ENCODE results near the gene DGLUCY.
"Not testable (repeated sequence)": the region's sequence is repeated elsewhere in the genome, so short reads cannot be mapped to it uniquely, and the experiment has no call there.

DGLUCY gene

DNA sequence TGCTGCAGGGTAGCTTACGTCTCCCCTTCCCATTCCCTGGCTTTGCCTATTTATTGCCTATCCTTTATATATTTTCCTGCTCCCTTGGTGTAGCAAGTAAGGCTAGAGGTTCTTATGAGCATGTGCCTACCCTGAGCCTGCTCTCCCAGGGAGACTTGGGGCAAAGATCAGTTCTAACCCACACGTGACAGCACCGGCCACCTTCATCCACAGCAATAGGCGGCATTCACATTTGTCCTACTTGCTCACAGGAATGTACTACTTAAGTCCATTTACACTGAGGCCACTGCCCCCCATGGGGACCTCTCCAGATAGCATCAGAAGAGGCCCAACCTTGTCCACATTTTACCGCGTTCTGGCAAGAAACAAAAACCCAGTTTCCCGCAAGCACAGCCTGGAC lies 122.0 kb downstream of the DGLUCY start:
- no peak for DNase-seq (ENCODE audit: low read depth)

DNA sequence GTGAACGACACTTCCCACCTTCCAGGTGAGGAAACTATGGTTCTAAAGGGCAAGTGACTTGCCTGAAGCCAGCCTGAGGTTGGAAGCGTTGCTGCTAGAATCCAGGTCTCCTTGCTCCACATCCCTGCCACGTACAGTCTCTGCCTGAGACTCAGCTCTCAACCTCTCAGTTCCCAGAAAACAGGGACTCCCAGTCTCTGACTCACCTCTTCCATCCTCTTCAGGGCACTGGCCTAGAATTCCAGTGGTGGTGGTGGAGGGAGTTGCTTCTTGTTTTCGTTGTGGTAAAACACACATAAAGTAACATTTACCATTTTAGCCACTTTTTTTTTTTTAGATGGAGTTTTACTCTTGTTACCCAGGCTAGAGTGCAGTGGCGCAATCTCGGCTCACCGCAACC lies 123.3 kb downstream of the DGLUCY start:
- DNase-seq (ENCODE audit: low read depth), result no peak

DNA sequence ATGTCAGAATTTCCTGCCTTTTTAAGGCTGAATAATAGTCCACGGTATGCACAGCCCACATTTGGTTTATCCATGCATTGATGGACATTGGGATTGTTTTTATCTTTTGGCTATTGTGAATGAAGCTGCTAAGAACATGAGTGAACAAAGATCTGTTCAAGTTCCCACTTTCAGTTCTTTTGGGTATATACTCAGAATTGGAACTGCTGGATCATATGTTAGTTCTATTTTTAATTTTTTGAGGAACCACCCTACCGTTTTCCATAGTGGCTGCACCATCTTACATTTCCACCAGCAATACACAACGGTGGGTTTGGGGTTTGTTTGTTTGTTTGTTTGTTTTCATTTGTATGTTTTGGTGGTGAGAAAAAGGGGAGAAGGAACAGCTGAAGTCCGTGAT lies 124.2 kb downstream of the DGLUCY start:
- DNase-seq (ENCODE audit: low read depth), result no peak

DNA sequence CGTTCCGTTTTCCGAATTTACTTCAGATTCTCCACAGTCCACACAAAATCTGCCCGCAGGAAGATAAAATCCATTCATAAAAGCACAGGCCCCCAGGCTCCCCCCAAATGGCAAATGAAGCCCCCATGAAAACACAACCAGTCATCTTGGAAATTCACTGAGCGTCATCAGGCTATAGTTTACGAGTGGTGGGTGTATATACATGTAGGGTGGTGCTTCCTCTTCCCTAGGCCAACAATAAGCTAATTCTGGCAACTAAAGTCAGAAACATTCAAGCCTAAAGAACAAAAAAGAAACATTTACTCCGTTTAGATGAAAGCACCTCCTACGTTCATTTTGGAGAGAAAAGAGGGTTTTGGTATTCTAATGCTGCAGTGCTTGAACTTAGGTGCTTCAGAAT lies 124.8 kb downstream of the DGLUCY start:
- DNase-seq (ENCODE audit: low read depth), result no peak

DNA sequence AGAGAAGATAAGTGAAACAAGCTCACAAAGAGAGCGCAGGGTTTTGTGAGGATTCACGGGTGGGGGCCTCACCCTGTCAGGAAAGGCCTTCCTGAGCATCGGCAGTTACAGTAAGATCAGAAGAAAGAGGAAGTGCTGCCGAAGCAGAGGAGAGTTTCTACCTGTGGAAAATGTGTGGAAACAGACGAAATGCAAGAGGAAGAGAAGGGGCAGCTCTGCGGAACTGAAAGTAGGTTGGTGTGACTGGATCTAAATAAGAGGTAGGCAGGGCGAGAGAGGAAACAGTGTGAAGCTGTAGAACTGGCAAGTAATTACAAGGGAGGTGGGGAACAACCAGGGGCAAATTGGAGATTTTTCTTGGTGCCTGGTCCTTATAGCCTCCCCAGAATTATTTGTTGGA lies 128.0 kb downstream of the DGLUCY start:
- no peak for DNase-seq (ENCODE audit: low read depth)

DNA sequence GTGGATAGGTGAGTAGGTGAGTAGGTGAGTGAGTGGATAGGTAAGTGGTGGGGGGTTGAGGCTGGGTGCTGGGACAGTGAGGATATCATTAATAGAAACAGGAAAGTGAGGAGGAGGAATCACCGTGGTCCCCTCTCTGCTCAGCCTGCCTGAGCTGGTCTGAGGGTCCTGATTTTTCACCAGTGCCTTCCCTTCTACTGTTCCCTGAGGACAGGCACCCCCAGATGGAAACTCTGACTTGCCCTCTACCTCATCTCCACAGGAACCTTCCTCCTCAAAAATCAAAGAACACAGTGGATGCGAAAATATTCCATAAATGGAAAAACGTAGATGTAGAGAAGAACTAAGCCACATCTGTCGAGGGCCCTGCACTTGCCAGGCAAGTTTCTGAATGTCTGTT lies 128.8 kb downstream of the DGLUCY start:
- DNase-seq (ENCODE audit: low read depth), result no peak

DNA sequence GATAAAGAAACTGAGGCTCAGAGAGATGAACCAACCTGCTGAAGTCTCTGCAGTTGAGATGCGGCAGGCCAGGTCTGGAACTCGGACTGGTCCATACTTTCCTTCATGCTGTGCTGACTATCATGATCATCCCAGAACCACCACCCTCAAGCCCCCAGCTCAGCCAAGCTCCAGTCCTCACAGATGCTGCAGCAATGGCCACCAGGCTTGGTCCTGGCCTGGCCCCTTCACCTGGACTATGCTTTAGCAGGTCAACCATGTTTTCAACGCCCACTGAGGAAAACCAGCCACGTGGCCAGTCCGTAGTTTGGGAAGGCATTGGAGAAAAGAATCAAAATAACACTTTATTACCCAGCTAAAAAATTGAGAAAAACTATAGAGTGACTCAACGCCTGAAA lies 129.2 kb downstream of the DGLUCY start:
- DNase-seq (ENCODE audit: low read depth), result no peak

DNA sequence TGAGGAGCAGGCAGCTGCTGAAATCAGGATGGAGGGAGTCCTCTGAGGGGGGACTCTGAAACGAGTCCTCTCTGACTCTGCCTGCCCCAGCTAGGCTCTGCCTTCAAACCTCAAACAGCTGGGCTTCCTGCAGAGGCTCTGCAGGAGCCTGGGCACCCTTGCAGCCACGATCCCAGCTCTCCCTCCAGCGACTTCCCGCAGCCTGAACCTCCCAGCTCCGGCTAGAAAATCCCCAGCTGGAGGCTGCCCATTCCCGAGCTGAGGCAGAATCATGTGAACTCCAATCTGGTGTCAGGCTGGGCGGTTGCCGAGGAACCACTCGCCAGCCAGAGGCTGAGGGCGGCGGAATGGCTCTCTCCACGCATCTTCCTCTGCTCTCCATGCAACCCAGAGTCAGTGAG lies 130.6 kb downstream of the DGLUCY start, which contains the start of gene GPR68:
GPR68 (minus strand) TSS at position 204 of the 401 bp plus-strand sequence. CDS start 9,654 bp downstream, outside the sequence.
- no peak for DNase-seq (ENCODE audit: low read depth)

DNA sequence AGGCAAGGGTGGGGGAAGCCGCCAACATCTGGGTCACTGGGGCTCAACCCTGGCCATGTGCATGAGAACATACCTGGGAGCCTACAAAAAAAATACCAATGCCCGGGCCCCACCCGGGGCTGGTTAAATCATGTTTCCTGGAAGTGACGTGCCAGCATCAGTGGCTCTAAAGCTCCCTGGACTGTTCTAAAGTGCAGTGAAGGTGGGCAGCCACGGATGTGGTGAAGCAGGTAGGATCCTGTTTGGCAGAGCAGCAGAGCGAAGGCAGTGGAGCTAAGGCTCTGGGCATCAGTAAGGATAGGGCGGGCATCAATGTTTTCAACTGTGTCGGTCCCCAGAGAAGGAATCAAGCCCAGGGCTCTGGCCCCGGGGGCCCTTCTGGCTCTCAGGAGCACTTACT lies 131.2 kb downstream of the DGLUCY start:
- DNase-seq (ENCODE audit: low read depth), result no peak

DNA sequence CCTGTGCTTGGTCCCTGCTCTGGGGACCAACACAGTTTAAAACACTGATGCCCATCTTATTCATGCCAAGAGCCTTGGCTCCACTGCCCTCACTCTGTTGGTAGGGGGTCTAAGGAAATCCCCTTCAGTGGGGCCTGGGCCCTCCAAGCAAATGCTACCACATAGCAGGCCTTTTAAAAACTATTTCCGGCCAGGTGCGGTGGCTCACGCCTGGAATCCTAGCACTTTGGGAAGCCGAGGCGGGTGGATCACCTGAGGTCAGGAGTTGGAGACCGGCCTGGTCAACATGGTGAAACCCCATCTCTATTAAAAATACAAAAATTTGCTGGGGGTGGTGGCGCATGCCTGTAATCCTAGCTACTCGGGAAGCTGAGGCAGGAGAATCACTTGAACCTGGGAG lies 131.7 kb downstream of the DGLUCY start:
- not testable (repeated sequence) for DNase-seq (ENCODE audit: low read depth)

DNA sequence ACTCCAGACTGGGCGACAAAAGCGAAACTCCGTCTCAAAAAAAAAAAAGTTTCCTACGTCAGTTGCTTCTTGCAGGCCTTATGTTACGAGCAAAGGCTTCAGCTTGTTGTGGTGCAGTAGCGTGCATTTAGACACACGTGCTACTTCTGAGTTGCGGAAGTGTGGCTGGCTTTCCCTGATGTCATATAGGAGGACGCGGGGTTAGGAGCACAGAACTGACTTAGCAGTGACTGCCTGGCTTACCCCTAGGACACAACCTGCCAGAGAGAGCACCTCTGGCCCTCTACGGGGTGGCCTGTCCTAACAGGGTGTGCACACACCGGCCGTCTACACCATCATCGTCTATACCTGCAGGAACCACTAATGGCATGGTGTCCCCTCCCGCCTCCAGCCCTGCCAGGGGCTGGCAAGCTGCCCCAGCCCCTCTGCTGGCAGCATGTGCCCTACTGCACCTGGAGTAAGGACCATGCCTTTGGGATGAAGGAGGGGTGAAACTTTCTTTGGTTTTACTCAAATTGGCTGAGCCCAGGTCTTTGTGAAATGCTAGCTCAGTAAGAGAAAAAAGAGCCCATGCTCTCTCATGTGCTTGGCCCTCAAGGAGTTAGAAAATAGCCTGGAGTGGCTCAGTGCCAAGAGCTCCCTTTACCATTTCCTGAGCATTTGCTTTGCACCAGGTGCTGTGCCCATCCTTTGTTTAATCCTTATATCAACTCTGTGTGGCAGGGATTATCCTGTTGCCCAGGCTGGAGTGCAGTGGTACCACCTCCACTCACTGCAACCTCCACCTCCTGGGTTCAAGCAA lies 132.4 kb downstream of the DGLUCY start:
- no peak for DNase-seq (ENCODE audit: low read depth)

DNA sequence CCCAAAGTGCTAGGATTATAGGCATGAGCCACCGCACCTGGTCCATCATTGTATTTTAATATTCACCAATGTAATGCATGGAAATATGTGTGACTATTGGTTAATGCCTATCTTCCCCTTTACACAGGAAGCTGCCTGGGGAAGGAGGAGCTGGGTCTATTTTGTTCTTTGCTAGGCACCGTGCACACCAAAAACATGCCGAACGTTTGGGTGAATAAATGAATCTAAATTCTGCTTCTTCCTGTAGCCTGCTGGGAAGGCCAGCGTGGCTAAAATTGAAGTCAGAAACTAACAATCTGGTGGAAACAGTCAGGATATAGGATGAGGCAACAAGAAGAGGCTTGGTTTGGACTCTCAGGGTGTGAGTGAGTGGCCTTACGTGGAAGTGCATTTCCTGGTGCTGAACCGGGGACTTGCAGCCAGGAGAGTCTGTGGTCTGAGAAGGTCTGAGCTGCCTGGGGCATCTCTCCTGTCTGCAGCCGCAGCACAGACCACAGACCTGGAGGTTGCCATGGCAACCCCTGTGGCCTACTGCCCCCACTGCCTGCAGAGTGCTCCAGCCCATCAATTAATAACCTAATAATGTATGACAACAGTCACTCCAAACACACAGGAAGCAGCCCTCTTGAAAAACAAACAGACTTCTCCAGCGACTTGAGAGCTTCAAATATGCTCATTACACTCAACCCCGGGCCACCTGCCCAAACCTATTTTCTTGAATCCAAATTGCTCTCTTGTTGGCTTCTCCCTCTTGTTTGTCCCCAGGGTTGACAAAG lies 136.2 kb downstream of the DGLUCY start:
- DNase-seq (ENCODE audit: low read depth), result no peak

DNA sequence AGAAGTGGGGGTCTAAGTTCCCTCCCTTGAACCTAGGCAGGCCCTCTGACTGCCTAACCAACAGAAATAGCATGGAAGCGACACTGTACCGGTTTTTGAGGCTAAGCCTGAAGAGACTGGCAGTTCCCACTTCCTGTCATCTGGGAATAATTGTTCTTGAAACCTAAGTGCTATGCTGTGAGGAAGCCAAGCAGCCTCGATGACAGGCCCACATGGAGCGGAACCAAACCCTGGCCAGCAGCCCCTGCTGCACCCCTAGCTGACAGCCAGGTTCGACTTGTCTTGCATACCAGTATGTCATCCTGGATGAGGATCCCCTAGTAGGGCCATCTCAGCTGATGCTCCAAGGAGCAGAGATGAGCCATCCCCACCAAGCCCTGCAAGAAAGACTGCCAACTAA lies 137.0 kb downstream of the DGLUCY start:
- DNase-seq (ENCODE audit: low read depth), result no peak

DNA sequence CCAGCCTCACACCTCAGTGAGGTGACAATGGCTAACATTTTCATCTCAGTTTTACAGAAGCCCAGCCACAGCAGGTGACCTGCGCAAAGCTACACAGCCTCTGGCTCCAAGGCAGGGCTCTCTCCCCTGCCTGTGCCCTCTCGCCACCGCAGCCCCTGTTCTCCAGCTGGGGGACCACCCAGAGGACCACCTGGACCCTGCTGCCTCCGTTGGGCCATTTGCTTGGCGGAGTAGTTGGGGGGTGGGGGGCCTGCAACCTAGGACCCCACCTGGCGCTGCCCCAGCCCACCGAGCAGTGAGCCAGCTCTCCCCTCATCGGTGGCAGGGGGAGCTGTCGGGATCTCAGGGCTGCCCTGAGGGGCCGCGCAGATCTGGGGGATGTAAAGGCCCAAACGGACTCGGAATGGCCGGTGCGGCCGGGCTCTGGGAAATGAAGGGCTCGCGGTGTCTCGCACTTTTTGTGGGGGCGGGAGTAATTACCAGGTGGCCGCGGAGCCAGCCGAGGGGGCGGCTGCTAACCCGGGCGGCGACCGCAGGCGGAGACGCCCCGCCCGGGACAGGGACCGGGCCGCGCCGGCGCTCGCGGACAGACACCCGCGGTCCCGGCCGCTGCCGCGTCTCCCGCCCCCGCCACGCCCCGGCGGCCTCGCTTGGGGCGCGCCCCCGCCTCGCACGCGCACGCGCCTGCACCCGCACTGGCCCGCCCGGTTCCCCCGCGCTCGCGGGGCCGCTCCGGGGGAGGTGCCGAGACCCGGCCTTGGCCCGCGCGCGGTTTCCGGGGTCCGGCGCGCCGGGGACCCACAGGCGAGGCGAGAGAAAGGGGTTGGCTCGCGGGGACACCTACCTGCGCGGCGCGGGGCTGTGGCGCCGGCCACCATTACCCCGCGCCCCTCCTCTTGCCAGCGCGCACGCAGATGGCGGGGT lies 139.3 kb downstream of the DGLUCY start:
- DNase-seq (ENCODE audit: low read depth), result no peak

DNA sequence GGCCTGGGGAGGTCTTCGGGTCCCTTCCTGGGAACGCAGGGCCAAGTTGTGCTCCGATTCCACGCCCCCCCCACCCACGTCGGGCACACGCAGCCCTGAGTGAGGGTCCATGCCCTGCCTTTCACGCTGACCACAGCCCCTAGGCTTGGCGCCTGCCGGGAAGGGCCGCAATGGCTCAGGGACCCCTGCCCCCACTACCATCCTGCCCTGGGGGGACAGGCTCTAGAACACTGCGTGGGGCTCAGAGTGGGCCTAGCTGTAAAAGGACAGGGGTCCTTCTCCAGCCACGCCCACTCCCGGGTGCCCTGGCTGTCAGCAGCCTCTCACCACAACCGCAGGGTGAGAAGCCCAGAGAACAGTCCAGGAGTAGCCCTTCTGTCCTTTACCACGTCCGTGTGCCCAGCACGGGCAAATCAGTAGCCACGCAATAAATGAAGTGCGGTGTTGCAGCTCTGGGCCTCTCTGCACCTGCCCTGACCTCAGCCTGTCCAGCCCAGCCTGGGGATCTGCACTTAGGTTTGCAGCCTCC lies 140.0 kb downstream of the DGLUCY start:
- no peak for DNase-seq (ENCODE audit: low read depth)

DNA sequence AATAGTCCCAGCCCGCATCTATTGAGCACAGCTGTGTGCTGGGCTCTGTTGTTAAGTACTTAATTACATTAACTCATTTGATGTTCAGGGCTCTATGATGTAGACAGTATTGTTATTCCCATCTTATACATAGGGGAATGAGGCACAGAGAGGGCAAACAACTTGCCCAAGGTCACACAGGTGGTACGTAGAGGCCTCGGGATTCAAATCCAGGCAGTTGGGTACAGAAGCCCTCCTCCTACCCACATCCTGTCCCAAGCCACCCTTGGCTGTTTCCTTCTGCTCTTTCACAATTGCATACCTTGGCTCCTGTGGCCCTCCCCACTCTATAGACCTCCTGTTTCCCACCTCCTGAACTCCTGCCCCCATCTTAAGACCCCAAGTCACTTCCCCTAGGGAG lies 140.6 kb downstream of the DGLUCY start:
- no peak for DNase-seq (ENCODE audit: low read depth)

DNA sequence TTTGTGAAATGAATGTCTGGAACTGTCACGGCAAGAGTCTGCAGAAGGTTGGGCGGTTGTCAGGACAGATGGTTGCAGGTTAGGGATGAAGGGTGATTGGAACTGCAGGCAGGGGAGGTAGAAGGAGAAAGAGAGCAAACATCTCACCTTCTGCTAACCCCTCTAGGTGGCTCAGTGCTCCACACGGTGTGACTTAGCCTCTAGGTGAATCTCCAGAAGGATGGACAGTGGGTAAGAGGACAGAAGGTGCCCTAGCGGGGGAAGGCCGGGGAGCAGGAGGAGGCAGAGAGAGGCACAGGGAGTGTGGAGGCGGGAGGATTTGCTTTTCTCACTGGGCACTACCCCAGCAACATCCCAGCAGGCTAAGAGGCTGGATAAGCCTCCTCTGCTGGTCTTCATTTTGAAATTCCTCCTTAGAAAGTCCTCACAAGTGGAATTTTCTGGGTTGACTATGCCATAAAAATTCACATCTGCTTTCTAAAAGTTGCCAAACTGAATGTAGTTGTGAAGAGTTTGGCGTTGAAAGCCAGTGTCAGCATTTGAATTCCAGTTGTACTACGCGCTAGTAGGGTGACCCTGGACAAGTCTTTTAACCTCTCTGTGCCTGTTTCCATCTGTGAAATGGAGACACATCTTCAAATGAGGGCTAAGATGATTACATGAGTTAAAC lies 141.3 kb downstream of the DGLUCY start:
- no peak for DNase-seq (ENCODE audit: low read depth)

DNA sequence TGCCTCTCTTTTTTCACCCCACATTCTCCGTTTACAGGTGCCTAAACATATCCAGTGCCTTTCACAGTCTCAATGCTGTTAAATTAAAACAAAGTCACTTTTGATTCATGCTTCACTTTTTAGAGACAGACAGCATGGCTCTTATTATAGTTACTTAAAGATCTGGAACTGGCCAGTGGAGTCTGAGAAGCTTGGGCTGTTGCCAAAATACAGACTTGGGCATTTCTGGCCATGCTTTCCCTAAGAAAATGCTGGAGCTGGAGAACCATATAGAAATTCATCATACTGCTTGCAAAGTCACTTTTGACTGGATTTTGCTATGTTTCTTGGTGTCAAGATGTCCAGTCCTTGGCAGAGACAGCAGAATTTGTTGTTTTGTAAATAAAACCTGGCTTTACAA lies 142.8 kb downstream of the DGLUCY start:
- DNase-seq (ENCODE audit: low read depth), result no peak

DNA sequence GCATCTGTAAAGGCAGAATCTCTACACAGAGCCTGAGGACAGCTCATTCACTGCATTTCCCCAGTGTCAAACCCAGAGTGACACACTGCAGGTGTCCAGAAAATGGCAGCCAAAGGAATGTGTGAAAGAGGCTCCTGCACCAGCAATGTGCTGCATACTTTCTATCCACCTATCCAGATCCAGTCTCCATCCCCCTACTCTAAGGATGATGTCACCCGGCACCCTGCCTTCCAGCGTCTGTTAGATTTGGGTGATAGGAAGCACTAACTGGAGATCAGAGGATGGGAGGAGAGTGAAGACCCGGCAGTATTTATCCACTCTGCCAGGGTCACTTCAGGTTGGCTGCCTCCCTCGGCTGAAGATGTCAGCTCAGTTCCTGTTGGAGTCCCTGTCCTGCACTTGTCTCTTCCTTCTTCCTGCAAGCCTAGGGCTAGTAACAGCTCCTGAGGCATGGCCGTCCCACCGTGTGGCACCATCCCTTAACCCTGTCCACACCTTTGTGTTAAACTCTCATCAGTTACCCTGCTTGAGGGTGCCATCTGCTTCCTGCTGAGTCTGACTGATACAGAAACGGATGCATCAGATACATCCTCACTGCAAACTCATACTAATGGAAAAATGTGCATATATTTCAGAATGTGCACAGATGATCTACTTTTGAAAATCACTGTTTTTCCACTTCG lies 143.6 kb downstream of the DGLUCY start:
- no peak for DNase-seq (ENCODE audit: low read depth)

DNA sequence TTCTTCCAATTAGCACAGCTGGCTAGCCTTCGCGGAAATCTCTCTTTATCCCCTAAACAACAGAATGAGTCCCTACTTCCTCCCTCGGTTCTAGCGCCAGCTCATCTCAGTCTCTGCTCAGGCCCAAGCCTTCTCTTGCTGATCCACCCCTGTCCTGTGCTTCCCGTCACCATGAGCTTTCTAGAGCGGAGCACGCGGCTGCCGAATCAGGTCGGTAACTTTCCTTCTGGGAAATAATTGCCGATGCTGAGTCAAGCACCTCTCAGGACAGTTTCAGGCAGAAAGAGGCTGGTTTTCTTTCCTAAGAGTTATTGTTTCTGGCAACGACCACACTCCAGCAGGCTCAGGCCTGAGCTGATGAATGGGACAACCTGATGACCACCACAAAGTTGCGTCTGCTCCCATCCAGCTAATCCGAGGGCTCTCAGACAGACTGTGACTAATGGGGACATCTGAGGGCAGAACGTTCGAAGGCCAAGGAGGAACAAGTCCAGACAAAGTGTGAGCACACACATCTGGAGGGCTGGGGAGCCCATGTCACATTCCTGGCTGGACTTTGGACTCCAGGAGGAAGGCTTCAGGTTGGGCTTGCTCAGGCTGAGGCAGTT lies 144.2 kb downstream of the DGLUCY start:
- DNase-seq (ENCODE audit: low read depth), result no peak

DNA sequence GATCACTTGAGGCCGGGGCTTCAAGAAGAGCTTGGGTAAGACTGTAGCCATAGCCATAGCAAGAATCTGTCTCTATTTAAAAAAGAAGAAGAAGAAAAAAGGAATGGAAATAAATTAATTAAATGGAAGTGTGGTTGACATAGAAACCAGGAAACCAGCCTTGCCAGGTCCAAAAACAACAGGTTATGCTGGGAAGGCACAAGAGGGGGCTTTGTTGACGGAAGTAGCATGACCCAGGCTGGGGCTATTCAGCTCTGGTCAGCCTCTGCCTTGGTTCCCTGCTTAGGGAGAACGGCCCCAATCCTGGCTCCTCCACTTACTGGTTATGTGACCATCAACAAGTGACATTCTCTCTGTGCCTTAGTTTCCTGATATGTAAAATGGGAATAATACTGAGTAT lies 145.0 kb downstream of the DGLUCY start:
- no peak for DNase-seq (ENCODE audit: low read depth)

Measured in GM04503 (cell line).